ENCODE measurements around the gene GOLT1A. TPM values are rescaled to one million over a fixed set of nuclear protein-coding genes. Genes with fewer than 3 reads are reported as not detected.

GOLT1A gene
- total RNA-seq, 4 donors from 2014 or later = 0.91 to 1.5 TPM; not detected in 2

- intact Hi-C loops (cut with DNase I; ENCODE audit: low total_unique reads) = no loop called here
- DNase-seq (ENCODE audit: low spot score in 2 of 2) = no peak
- TF ChIP-seq CTCF (IDR thresholded peaks at IDR 0.05) = no peak
- TF ChIP-seq POLR2A (IDR thresholded peaks at IDR 0.05) = no peak
- no peak overlapping the region for H3K4me3 ChIP-seq (ENCODE audit: low read depth, poor library complexity, severe bottlenecking)
- 78 to 81% methylated on average over 3 of the region's 3 CpGs for WGBS, 2 donors
These were observed 38.8 kb downstream of the GOLT1A start for GRCh38 chr1:204174958-204175357.

- 96 to 99% methylated on average over 2 of the region's 2 CpGs for WGBS, 2 donors
- TF ChIP-seq CTCF (IDR thresholded peaks at IDR 0.05) = no peak
- no peak for TF ChIP-seq POLR2A (IDR thresholded peaks at IDR 0.05)
- DNase-seq (ENCODE audit: low spot score in 2 of 2) = no peak
- intact Hi-C loops (cut with DNase I; ENCODE audit: low total_unique reads) = no loop called here
- H3K4me3 ChIP-seq (ENCODE audit: low read depth, poor library complexity, severe bottlenecking) = no peak overlapping the region
These were observed 41.3 kb downstream of the GOLT1A start for GRCh38 chr1:204172404-204173029.

- no peak for DNase-seq (ENCODE audit: low spot score in 2 of 2)
- H3K4me3 ChIP-seq (ENCODE audit: low read depth, poor library complexity, severe bottlenecking) = no peak overlapping the region
- 38 to 66% methylated on average over 4 of the region's 4 CpGs for WGBS, 2 donors
- TF ChIP-seq POLR2A (IDR thresholded peaks at IDR 0.05) = no peak
- TF ChIP-seq CTCF (IDR thresholded peaks at IDR 0.05) = no peak
- intact Hi-C loops (cut with DNase I; ENCODE audit: low total_unique reads) = no loop called here
These were observed 42.0 kb downstream of the GOLT1A start for GRCh38 chr1:204171751-204172178.

- DNase-seq (ENCODE audit: low spot score in 2 of 2) = no peak
- intact Hi-C loops (cut with DNase I; ENCODE audit: low total_unique reads) = no loop called here
- 92 to 93% methylated on average over 3 of the region's 3 CpGs for WGBS, 2 donors
- no peak for TF ChIP-seq POLR2A (IDR thresholded peaks at IDR 0.05)
- TF ChIP-seq CTCF (IDR thresholded peaks at IDR 0.05) = no peak
- no peak overlapping the region for H3K4me3 ChIP-seq (ENCODE audit: low read depth, poor library complexity, severe bottlenecking)
These were observed 43.2 kb downstream of the GOLT1A start for GRCh38 chr1:204170494-204171155.

GRCh38 chr1:204169858-204170257, 43.9 kb downstream of the GOLT1A start:
- no peak overlapping the region for H3K4me3 ChIP-seq (ENCODE audit: low read depth, poor library complexity, severe bottlenecking)
- 87 to 97% methylated on average over 4 of the region's 4 CpGs for WGBS, 2 donors
- intact Hi-C loops (cut with DNase I; ENCODE audit: low total_unique reads) = no loop called here
- DNase-seq (ENCODE audit: low spot score in 2 of 2) = no peak
- no peak for TF ChIP-seq POLR2A (IDR thresholded peaks at IDR 0.05)
- no peak for TF ChIP-seq CTCF (IDR thresholded peaks at IDR 0.05)

Data from lower leg skin (tissue), 4 donors.